HepG2 (cell line): Measurements from ENCODE around the gene TOM1L2. TPM values are rescaled to one million over a fixed set of nuclear protein-coding genes. Genes with fewer than 3 reads are reported as not detected.
A peak's percentile ranks its signal among the peaks of the same experiment; 100 is the strongest.

Source experiments
- BCL3 ChIP-seq: sonication (generic); formaldehyde crosslinking; IDR thresholded peaks from 2 replicates; pipeline ENCODE4 v1.5.1; 2020; ENCODE audit warnings: mild to moderate bottlenecking, missing genetic modification reagents, moderate library complexity
- GABPA ChIP-seq, 2 experiments: IDR thresholded peaks; 2 replicates each; pipeline ENCODE4 v1.6.1; 2011 to 2016; ENCODE audit warnings: low read depth in 2 of 2, low read length in 1 of 2, missing biosample characterization in 1 of 2, missing genetic modification characterization in 1 of 2
- GLI4 ChIP-seq: sonication (generic); formaldehyde crosslinking; IDR thresholded peaks from 2 replicates; pipeline ENCODE4 v1.5.1; 2020; ENCODE audit warnings: missing genetic modification reagents, mild to moderate bottlenecking, moderate library complexity, borderline replicate concordance
- HMGA1 ChIP-seq: sonication (generic); formaldehyde crosslinking; conservative IDR thresholded peaks from 2 replicates; pipeline ENCODE4 v1.4.0; 2020; ENCODE audit warnings: missing genetic modification reagents
- KDM5B ChIP-seq: sonication (generic); formaldehyde crosslinking; IDR thresholded peaks from 2 replicates; pipeline ENCODE4 v1.4.0; 2020; ENCODE audit warnings: missing genetic modification reagents, mild to moderate bottlenecking, borderline replicate concordance
- SRF ChIP-seq: IDR thresholded peaks from 2 replicates; pipeline ENCODE4 v1.6.1; 2011; ENCODE audit warnings: mild to moderate bottlenecking, low read depth, low read length, moderate library complexity
- THAP11 ChIP-seq: IDR thresholded peaks from 2 replicates; pipeline ENCODE4 v1.6.1; 2016; ENCODE audit warnings: missing biosample characterization, missing genetic modification reagents
- ZBTB20 ChIP-seq: sonication (generic); formaldehyde crosslinking; IDR thresholded peaks from 2 replicates; pipeline ENCODE4 v1.8.1; 2023; ENCODE audit warnings: missing genetic modification reagents, low read depth, mild to moderate bottlenecking, borderline replicate concordance
- ZBTB4 ChIP-seq: sonication (generic); formaldehyde crosslinking; IDR thresholded peaks from 2 replicates; pipeline ENCODE4 v1.4.0; 2020; ENCODE audit warnings: missing genetic modification reagents, mild to moderate bottlenecking, borderline replicate concordance
- ZBTB43 ChIP-seq: sonication (generic); formaldehyde crosslinking; conservative IDR thresholded peaks from 2 replicates; pipeline ENCODE4 v1.4.0; 2020; ENCODE audit warnings: missing genetic modification reagents
- ZMAT3 ChIP-seq: sonication (generic); formaldehyde crosslinking; conservative IDR thresholded peaks from 2 replicates; pipeline ENCODE4 v1.7.0; 2021; ENCODE audit warnings: missing genetic modification reagents
- ZMAT5 ChIP-seq: sonication (generic); formaldehyde crosslinking; IDR thresholded peaks from 2 replicates; pipeline ENCODE4 v1.5.0; 2020; ENCODE audit warnings: mild to moderate bottlenecking, low read depth, missing genetic modification reagents, borderline replicate concordance
- ZNF362 ChIP-seq: sonication (generic); formaldehyde crosslinking; IDR thresholded peaks from 2 replicates; pipeline ENCODE4 v1.4.0; 2020; ENCODE audit warnings: missing genetic modification reagents, mild to moderate bottlenecking, borderline replicate concordance
- ZNF687 ChIP-seq: sonication (generic); formaldehyde crosslinking; IDR thresholded peaks from 2 replicates; pipeline ENCODE4 v1.5.1; 2020; ENCODE audit warnings: mild to moderate bottlenecking, missing genetic modification reagents, moderate library complexity
- polyA plus RNA-seq, 8 experiments: library from polyadenylated mRNA; depleted of rRNA in 3 of 8; stranded (reverse) in 7 of 8; unstranded in 1 of 8; fragments of >200 nt; fragmentation: Illumina TruSeq in 4 of 8; extraction: Trizol in 4 of 8; gene quantifications; 2 replicates each; pipeline versions ENCODE4 v1.2.1 to v1.2.3, GENCODE V29; 2011 to 2016; ENCODE audit warnings: low read depth in 4 of 8, missing spikeins in 1 of 8, mixed read lengths in 1 of 8; ENCODE audit not compliant: insufficient read depth in 1 of 8
- total RNA-seq, 5 experiments: library from RNA; depleted of rRNA; stranded (reverse); fragments of >200 nt; fragmentation: Illumina TruSeq; extraction: Trizol; gene quantifications; 2 replicates each; pipeline ENCODE4 v1.2.3, GENCODE V29; 2016; ENCODE audit warnings: low read depth in 1 of 5

TOM1L2 gene
- total and polyA plus RNA-seq, 2 of the 13 experiments (the other 11 are each of a cell fraction or from before 2014, with no cell fraction given) = 4.7 to 7.4 TPM

GRCh38 chr17:17900615-17901520, 71.3 kb downstream of the TOM1L2 start (continued):
- TF ChIP-seq SRF (peak; percentile 78), ZMAT3 (no peak), ZMAT5 (no peak), ZNF687 (peak; percentile 51), THAP11 (CRISPR knock-in tag) (peak; percentile 63; the same call in 1 of the 2 replicates), GABPA (IDR thresholded peaks at IDR 0.05; ENCODE audit: low read depth, low read length) (no peak), GABPA (CRISPR knock-in tag; IDR thresholded peaks at IDR 0.05; ENCODE audit: low read depth) (no peak), ZNF362 (CRISPR knock-in tag) (no peak), HMGA1 (CRISPR knock-in tag) (no peak), BCL3 (0 out of 2 replicates have a peak, but pooled peaks have one; percentile 55), ZBTB4 (no peak), ZBTB20 (CRISPR knock-in tag) (0 out of 2 replicates have a peak, but pooled peaks have one; percentile 23), ZBTB43 (CRISPR knock-in tag) (no peak), GLI4 (no peak), KDM5B (no peak)
